NT2/D1 (cell line): ENCODE data around the gene EIF3F.

Experiments
- DNase-seq: peaks from one replicate; pipeline ENCODE4 v3.0.0-alpha.2; 2011; ENCODE audit warnings: low read depth, low spot score
- H3K27me3 ChIP-seq: 2 replicates; pipeline ENCODE4 v1.6.0; 2011; ENCODE audit warnings: mild to moderate bottlenecking; ENCODE audit not compliant: insufficient read length, insufficient read depth
- H3K36me3 ChIP-seq: 2 replicates; pipeline ENCODE4 v1.6.1; 2011; ENCODE audit warnings: mild to moderate bottlenecking, low read length, mixed read lengths; ENCODE audit not compliant: insufficient read depth, insufficient read length
- H3K4me1 ChIP-seq: 2 replicates; pipeline ENCODE4 v1.5.1; 2011; ENCODE audit not compliant: insufficient read depth, insufficient read length
- H3K4me3 ChIP-seq: 2 replicates; pipeline ENCODE4 v1.5.1; 2011; ENCODE audit warnings: low read depth; ENCODE audit not compliant: insufficient read length
- H3K9ac ChIP-seq: 2 replicates; pipeline ENCODE4 v1.6.0; 2011; ENCODE audit warnings: low read depth; ENCODE audit not compliant: insufficient read length
- H3K9me3 ChIP-seq: 2 replicates; pipeline ENCODE4 v1.5.1; 2011; ENCODE audit warnings: mild to moderate bottlenecking, low read length; ENCODE audit not compliant: insufficient read depth
- SUZ12 ChIP-seq: IDR thresholded peaks from 2 replicates; pipeline ENCODE4 v1.6.1; 2011; ENCODE audit not compliant: insufficient read length, insufficient read depth; ENCODE audit errors: extremely low read depth
- YY1 ChIP-seq: IDR thresholded peaks from 2 replicates; pipeline ENCODE4 v1.6.1; 2011; ENCODE audit not compliant: insufficient read length, insufficient read depth
- ZNF274 ChIP-seq: IDR thresholded peaks from 2 replicates; pipeline ENCODE4 v1.6.1; 2011; ENCODE audit warnings: mild to moderate bottlenecking, low read depth, low read length

The EIF3F gene

DNA sequence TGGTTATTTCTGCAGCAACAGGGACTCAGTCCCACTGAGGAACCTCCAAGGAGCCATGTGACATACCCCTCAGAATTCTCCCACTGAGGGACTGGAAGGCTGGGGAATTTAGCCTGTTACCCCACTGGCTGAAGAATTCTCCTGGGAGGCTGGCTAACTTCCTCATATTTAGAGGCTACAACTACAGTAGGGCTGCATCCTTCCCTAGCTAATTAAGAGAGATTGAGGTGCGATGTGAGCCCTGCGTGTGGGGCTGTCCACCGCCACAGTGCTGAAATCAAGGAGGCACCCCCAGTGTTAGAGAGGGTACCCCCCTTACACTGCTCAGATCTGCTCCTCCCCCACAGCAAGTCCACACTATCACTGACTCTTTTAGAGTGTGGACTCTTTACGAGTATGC lies 21.1 kb downstream of the EIF3F start:
- Histone ChIP-seq H3K4me1 (no peaks in the 10 kb centered on the region), H3K27me3 (peaks cover 3% of the 10 kb centered on the region), H3K9ac (no peak overlapping the region), H3K36me3 (no peaks in the 10 kb centered on the region), H3K4me3 (no peak overlapping the region), H3K9me3 (no peaks in the 10 kb centered on the region)
- no peak for DNase-seq
- TF ChIP-seq ZNF274 (no peak), YY1 (no peak), SUZ12 (no peak)

DNA sequence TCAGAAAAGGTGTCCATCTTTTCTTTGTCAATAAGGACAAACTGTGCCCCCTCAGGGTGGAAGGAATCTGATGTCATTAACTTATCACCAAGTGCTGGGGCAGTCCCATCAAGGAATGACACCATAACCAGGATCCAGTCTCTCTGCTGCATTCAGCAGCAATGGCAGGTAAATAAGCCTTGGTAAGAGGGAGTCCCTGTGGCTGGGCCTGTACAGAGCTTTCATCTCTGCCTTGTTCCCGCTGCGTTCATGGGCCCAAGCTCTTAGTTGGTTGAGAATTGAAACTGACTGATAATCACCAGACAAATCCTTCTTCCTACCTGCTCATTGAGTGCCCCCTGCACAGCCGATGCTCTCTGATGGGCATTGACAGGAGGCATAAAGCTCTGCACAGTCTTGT lies 22.7 kb downstream of the EIF3F start:
- Histone ChIP-seq H3K9me3 (no peaks in the 10 kb centered on the region), H3K27me3 (peaks cover 6% of the 10 kb centered on the region), H3K36me3 (no peaks in the 10 kb centered on the region), H3K9ac (no peak overlapping the region), H3K4me3 (no peak overlapping the region), H3K4me1 (no peaks in the 10 kb centered on the region)
- DNase-seq: no peak
- TF ChIP-seq YY1 (no peak), ZNF274 (no peak), SUZ12 (no peak)

DNA sequence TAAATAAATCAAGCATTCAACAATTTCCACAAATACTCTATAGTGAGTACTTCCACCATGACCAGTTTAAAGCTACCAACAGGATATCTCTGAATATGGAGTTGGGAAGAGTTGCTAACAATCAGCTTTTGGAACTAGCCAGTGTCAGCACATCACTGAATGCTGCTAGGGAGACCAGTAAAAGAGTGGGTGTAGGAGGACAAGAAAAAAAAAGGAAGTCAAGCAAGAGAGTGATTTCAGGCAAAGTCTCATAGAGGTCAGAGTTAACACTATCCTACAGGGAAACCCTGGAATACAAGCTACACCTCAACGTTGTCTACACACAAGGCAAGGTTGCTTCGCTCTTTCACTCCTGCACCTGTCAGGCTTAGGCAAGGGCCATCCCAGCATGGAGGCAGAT lies 24.2 kb downstream of the EIF3F start:
- Histone ChIP-seq H3K9ac (no peak overlapping the region), H3K4me3 (no peak overlapping the region), H3K36me3 (no peaks in the 10 kb centered on the region), H3K4me1 (peaks cover 4% of the 10 kb centered on the region), H3K9me3 (no peaks in the 10 kb centered on the region), H3K27me3 (peaks cover 17% of the 10 kb centered on the region)
- no peak for TF ChIP-seq SUZ12
- TF ChIP-seq YY1: no peak
- no peak for TF ChIP-seq ZNF274
- DNase-seq: no peak

GRCh38 chr11:8011981-8012444 lies 24.9 kb downstream of the EIF3F start:
- no peak overlapping the region for H3K4me3 ChIP-seq
- DNase-seq: no peak
- H3K27me3 ChIP-seq: peaks cover 19% of the 10 kb centered on the region
- H3K36me3 ChIP-seq: no peaks in the 10 kb centered on the region
- H3K9ac ChIP-seq: no peak overlapping the region
- H3K9me3 ChIP-seq: no peaks in the 10 kb centered on the region
- H3K4me1 ChIP-seq: peaks cover 10% of the 10 kb centered on the region
- TF ChIP-seq ZNF274: no peak
- TF ChIP-seq SUZ12: no peak
- TF ChIP-seq YY1: no peak

GRCh38 chr11:8013833-8014232 lies 26.7 kb downstream of the EIF3F start:
- TF ChIP-seq YY1 (no peak), ZNF274 (no peak)

DNA sequence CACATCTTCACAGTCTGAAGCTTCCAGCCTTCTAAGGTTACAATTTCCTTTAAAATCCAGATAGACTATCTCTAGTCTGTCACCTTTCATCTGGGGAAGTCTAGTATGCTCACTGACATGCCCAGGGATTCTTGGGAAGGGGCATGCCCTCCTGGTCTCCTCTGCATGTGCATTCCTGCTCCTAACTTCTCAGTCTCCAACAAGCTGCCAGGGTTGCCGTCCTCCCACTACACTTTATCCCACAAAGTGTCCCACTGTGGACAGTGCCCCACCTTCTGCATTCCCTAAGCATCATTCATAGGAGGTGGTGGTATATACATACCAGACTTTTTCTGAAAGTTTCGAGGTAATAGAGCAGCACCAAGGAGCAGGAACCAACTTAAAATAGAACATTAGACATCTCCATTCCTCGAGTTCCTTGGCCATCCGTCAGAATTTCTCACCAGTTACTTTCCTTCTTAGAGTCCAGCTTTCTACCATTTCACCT lies 28.7 kb downstream of the EIF3F start:
- H3K9ac ChIP-seq: no peak overlapping the region
- H3K4me1 ChIP-seq: peaks cover 14% of the 10 kb centered on the region
- H3K27me3 ChIP-seq: peaks cover 55% of the 10 kb centered on the region
- no peak for DNase-seq
- H3K36me3 ChIP-seq: no peaks in the 10 kb centered on the region
- no peaks in the 10 kb centered on the region for H3K9me3 ChIP-seq
- TF ChIP-seq ZNF274: no peak
- no peak for TF ChIP-seq YY1
- TF ChIP-seq SUZ12: no peak
- H3K4me3 ChIP-seq: no peak overlapping the region

More at GRCh38 chr11:8013833-8014232, 26.7 kb downstream of the EIF3F start:
- Histone ChIP-seq H3K27me3 (peaks cover 37% of the 10 kb centered on the region), H3K9ac (no peak overlapping the region), H3K4me3 (no peak overlapping the region), H3K4me1 (peaks cover 14% of the 10 kb centered on the region), H3K36me3 (no peaks in the 10 kb centered on the region), H3K9me3 (no peaks in the 10 kb centered on the region)
- no peak for DNase-seq

DNA sequence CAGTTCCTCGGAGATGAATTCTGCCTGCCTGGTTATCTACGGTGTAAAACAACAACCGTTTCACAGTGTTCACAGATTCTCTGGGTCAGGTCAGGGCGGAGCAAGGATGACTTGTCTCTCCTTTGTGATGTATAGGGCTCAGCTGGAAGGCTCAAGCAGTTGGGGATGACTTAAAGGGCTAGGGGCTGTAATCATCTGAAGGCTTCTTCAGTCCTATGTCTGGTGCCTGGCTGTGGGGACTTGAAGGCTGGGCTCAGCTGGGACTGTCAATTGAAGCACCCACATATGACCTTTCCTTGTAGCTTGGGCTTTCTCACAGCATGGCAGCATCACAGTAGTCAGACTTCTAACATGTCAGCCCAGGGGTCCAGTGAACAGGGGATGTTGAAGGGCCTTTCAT lies 29.3 kb downstream of the EIF3F start:
- Histone ChIP-seq H3K27me3 (peaks cover 62% of the 10 kb centered on the region), H3K4me3 (no peak overlapping the region), H3K4me1 (peaks cover 14% of the 10 kb centered on the region), H3K36me3 (no peaks in the 10 kb centered on the region), H3K9ac (no peak overlapping the region), H3K9me3 (no peaks in the 10 kb centered on the region)
- TF ChIP-seq ZNF274 (no peak), YY1 (no peak), SUZ12 (no peak)
- DNase-seq: peak; percentile 81
